NK-92 treated with Interleukin-12 subunit alpha and Interleukin-12 subunit beta, amount 100 ng/mL, for 24 hours (cell line): ENCODE data around the gene KISS1R.
"Not testable (repeated sequence)": the region's sequence is repeated elsewhere in the genome, so short reads cannot be mapped to it uniquely, and the experiment has no call there.

Experiments used
- DNase-seq: peaks from one replicate; lab custom pipeline; 2025; lab: John Stamatoyannopoulos, UW

KISS1R gene

GRCh38 chr19:917323-918151 is at the start of gene KISS1R:
Gene KISS1R (plus strand): TSS chr19:917333. CDS start chr19:917503, 170 bp downstream.
- no peak for DNase-seq

GRCh38 chr19:867855-868457 is 49.2 kb upstream of the KISS1R start:
- no peak for DNase-seq

- no peak for DNase-seq
These were observed 48.5 kb upstream of the KISS1R start for GRCh38 chr19:868458-869244.

- no peak for DNase-seq
These were observed 47.6 kb upstream of the KISS1R start for GRCh38 chr19:869245-870177.

GRCh38 chr19:870314-870713 is 46.8 kb upstream of the KISS1R start:
- DNase-seq: no peak

- no peak for DNase-seq
These were observed 46.2 kb upstream of the KISS1R start for GRCh38 chr19:870963-871401.

- DNase-seq: no peak
These were observed 45.5 kb upstream of the KISS1R start for GRCh38 chr19:871446-872265.

- no peak for DNase-seq
These were observed 44.7 kb upstream of the KISS1R start for GRCh38 chr19:872266-872951.

- DNase-seq: peak; percentile 34
These were observed 44.0 kb upstream of the KISS1R start for GRCh38 chr19:873084-873483.

GRCh38 chr19:873561-874041 is 43.5 kb upstream of the KISS1R start:
- no peak for DNase-seq

- no peak for DNase-seq
These were observed 41.8 kb upstream of the KISS1R start for GRCh38 chr19:875265-875879.

GRCh38 chr19:876089-876488 is 41.0 kb upstream of the KISS1R start:
- no peak for DNase-seq

- DNase-seq: no peak
These were observed 40.3 kb upstream of the KISS1R start for GRCh38 chr19:876780-877314.

- not testable (repeated sequence) for DNase-seq
These were observed 39.0 kb upstream of the KISS1R start for GRCh38 chr19:877992-878660.

- DNase-seq: not testable (repeated sequence)
These were observed 38.2 kb upstream of the KISS1R start for GRCh38 chr19:878751-879561.

- no peak for DNase-seq
These were observed 37.3 kb upstream of the KISS1R start for GRCh38 chr19:879711-880438.
